ENCODE data around the gene ACSL3. TPM values are rescaled to one million over a fixed set of nuclear protein-coding genes. Genes with fewer than 3 reads are reported as not detected.

ACSL3 gene
- total and polyA plus RNA-seq, 2 donors (not counting 3 experiments of a cell fraction or from before 2014, with no cell fraction given): 58.7 to 139 TPM

- Histone ChIP-seq H4K20me1 (replicated peaks; ENCODE audit: control insufficient read depth, extremely low read depth, insufficient read depth, low read length) (no peaks in the 10 kb centered on the region), H3K9ac (replicated peaks; ENCODE audit: extremely low read depth, insufficient read depth, low read length) (no peak overlapping the region), H3K4me1 (ENCODE audit: control insufficient read depth, extremely low read depth, insufficient read depth, low read length) (peaks cover 8% of the 10 kb centered on the region), H3K27me3 (ENCODE audit: control insufficient read depth in 2 of 2, insufficient read depth in 2 of 2, low read length in 2 of 2) (no peaks in the 10 kb centered on the region), H3K4me2 (ENCODE audit: insufficient read depth, low read length) (no peak overlapping the region), H3K9me1 (replicated peaks; ENCODE audit: control insufficient read depth, extremely low read depth, insufficient read depth, low read length) (no peaks in the 10 kb centered on the region), H2AFZ (ENCODE audit: low read depth, low read length) (no peak overlapping the region), H3K4me3 (replicated peaks in 1 of 3; ENCODE audit: insufficient read depth in 1 of 3, low read depth in 1 of 3, low read length in 3 of 3) (no peak overlapping the region), H3K36me3 (ENCODE audit: control insufficient read depth in 2 of 2, extremely low read depth in 1 of 2, insufficient read depth in 2 of 2, low read length in 2 of 2) (no peaks in the 10 kb centered on the region), H3K27ac (ENCODE audit: insufficient read depth, low read depth, low read length) (no peak overlapping the region), H3K9me3 (replicated peaks; ENCODE audit: control insufficient read depth, insufficient read depth, low read length) (no peaks in the 10 kb centered on the region), H3K79me2 (ENCODE audit: control insufficient read depth, insufficient read depth, low read length) (no peaks in the 10 kb centered on the region)
- no TSS peak for BruUV-seq (replicated peaks)
- intact Hi-C loops (cut with micrococcal nuclease): no loop called here
- ChIA-PET CTCF (interaction anchor here (1.2 kb wide), 1 partner anchor 12 kb away, joined by 3 read pairs; no protein-coding TSS in a partner anchor), POLR2A (interaction anchor here (0.5 kb wide), 1 partner anchor 18 kb away, joined by 7 read pairs; no protein-coding TSS in a partner anchor)
- FAIRE-seq (no peak), DNase-seq (ENCODE audit: low read depth, low spot score) (no peak)
- TF ChIP-seq POLR2AphosphoS5 (IDR thresholded peaks at IDR 0.05; ENCODE audit: insufficient read depth, low read depth, low read length) (no peak), EZH2 (IDR thresholded peaks at IDR 0.05; ENCODE audit: borderline replicate concordance, low read depth, low read length, severe bottlenecking) (no peak), FOS (IDR thresholded peaks at IDR 0.05; ENCODE audit: borderline replicate concordance, insufficient read depth, low read length) (no peak), GATA2 (IDR thresholded peaks at IDR 0.05; ENCODE audit: insufficient read depth, insufficient read length, low read depth, low read length) (no peak), MYC (IDR thresholded peaks at IDR 0.05; ENCODE audit: low read depth, low read length) (no peak), POLR2A (IDR thresholded peaks at IDR 0.05; ENCODE audit: low read depth, low read length) (no peak), JUN (IDR thresholded peaks at IDR 0.05; ENCODE audit: borderline replicate concordance, insufficient read depth, insufficient read length, low read depth) (no peak)
- TF ChIP-seq, protein P1, sequence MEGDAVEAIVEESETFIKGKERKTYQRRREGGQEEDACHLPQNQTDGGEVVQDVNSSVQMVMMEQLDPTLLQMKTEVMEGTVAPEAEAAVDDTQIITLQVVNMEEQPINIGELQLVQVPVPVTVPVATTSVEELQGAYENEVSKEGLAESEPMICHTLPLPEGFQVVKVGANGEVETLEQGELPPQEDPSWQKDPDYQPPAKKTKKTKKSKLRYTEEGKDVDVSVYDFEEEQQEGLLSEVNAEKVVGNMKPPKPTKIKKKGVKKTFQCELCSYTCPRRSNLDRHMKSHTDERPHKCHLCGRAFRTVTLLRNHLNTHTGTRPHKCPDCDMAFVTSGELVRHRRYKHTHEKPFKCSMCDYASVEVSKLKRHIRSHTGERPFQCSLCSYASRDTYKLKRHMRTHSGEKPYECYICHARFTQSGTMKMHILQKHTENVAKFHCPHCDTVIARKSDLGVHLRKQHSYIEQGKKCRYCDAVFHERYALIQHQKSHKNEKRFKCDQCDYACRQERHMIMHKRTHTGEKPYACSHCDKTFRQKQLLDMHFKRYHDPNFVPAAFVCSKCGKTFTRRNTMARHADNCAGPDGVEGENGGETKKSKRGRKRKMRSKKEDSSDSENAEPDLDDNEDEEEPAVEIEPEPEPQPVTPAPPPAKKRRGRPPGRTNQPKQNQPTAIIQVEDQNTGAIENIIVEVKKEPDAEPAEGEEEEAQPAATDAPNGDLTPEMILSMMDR (IDR thresholded peaks at IDR 0.05; ENCODE audit: extremely low read depth in 1 of 2, insufficient read depth in 1 of 2, low read depth in 1 of 2, low read length in 2 of 2): no peak
- TF ChIP-seq, protein P2, sequence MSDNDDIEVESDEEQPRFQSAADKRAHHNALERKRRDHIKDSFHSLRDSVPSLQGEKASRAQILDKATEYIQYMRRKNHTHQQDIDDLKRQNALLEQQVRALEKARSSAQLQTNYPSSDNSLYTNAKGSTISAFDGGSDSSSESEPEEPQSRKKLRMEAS (IDR thresholded peaks at IDR 0.05; ENCODE audit: insufficient read depth, insufficient read length): no peak
- dilution Hi-C loops (cut with MboI; ENCODE audit: extremely low pct_ligation_motif_present, low sequenced_read_pairs): no loop called here
Measured at GRCh38 chr2:222946700-222947287, 86.0 kb downstream of the ACSL3 start.

All from endothelial cell of umbilical vein (primary cell).